ENCODE measurements around the gene PIK3R5.

Gene PIK3R5

DNA sequence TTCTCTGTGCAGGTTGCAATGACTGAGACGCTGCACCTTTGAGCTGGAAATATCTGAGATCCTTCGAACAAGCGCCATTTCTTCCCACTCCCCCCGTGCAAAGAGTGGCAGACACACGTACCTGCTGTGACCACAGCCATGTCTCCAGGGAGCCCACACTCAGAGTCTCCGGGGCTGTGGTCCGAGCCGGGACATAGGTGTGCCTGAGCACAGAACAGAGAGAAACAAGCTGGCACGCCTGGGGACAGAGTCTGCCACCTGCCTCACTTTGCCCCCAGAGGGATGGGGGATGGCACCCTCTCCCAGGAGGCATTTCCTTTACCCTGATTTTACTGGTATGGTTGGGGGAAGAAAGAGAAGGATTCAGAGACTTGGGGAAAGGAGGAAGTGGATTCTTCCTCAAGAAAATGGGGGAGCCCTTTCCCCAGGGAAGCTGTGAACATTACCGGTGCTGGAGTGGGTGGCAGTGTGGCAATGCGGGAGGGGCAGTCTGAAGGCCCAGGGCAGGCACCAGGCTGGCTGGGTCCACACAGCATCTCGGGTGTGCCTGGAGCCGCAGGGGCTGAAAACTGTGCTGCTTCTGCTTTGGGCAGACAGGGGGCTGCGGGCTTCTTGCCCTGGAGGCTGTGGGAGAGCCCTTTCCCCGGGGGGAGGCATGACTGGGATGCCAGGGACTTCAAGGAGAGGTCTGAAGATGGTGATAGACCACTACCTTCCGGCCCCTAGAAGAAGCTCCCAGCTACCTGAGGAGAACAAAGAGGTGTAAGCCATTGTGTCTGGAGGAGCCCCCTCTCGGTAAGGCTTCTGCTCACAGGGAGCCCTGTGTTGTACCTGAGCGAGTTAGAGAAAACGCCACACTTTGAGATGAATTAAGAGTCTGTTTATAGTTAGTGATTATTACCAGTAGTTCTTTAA is 91.4 kb downstream of the PIK3R5 start:
- DNase-seq (ENCODE audit: low read depth) = no peak

DNA sequence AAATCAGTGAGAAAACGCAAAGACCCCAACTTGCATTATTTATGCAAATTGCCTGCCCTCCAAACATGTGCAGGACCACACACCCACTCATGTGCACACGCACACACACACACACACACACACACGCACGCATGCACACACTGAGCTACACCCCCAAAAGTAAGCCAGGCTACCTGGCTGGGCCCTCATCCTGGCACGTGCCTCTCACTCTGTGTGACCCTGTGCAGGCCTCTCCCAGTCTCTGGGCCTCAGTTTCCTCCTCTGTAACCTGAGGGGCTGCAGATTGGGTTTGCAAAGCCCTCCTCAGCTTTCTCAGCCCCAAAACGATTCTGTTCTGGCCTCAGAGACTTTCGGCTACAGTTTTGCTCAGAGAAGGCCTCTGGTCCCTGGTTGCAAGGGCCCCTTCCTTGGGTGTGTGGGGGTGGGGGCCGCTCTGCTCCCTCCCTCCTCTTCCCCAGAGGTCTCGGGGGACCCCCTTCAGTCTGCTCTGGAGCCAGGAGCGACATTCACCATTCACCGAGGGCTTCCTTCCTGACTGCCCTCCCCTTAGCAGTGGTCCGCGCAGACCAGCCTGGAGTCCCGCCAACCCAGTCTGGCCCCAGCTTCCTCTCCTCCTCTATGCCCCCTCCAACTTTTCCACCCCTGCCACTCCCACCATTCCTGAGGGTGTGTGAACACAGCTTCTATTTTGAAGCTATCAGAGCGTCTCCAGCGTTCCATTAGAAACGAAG is 92.6 kb downstream of the PIK3R5 start:
- DNase-seq (ENCODE audit: low read depth) = no peak

DNA sequence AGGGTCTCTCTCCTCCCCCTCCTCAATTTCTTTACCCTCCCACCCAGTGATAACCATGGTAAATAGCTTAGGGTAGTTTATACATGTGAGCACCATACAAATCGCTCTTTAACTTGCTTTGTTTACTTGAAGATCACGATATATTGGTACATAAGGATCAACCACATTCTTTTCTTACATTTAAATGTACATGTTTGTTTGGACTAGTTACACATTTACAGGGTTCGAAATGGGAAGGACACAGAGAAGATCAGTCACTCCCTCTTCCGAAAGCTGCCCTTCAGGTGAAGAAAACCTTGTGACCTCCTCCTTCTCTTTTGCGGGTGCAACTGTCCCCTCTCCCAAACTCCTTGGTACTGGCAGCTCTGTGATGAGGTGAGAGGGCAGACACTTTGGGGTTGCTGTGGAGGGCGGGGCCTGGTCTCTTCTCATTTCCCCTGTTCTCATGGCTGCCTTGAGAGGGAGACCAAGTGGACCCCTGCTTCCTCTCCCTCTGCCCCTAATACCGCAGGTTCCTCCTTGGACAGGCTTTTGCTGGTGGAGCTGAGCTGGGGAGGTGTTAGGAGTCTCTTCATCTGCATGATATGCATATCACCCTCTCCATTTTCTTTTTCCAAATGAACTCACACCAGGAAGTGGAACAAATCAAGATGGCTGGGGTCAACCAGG is 93.3 kb downstream of the PIK3R5 start:
- no peak for DNase-seq (ENCODE audit: low read depth)

DNA sequence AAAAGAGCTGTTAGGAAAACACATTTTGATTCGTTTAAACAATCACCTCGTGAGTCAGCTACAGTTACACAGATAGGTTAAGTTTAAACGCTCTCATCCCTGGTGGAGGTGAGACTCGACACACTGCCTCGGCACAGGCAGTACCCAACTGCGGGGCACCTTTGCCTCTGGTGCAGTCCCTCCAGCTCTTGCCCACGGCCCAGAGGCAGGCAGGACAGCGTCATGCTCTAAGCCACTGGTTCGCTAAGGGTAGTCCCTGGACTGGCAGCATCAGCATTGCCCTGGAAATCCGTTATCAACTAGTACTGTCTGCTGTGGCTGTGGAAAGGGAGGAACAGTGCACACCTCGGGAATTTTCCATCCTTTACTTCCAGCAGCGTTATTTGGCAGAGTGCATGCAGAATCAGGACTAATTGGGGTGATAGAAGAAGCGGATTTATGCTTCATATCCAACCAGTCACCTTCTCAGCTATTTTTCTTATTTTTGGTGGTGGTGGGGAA is 94.4 kb downstream of the PIK3R5 start:
- DNase-seq (ENCODE audit: low read depth) = no peak

DNA sequence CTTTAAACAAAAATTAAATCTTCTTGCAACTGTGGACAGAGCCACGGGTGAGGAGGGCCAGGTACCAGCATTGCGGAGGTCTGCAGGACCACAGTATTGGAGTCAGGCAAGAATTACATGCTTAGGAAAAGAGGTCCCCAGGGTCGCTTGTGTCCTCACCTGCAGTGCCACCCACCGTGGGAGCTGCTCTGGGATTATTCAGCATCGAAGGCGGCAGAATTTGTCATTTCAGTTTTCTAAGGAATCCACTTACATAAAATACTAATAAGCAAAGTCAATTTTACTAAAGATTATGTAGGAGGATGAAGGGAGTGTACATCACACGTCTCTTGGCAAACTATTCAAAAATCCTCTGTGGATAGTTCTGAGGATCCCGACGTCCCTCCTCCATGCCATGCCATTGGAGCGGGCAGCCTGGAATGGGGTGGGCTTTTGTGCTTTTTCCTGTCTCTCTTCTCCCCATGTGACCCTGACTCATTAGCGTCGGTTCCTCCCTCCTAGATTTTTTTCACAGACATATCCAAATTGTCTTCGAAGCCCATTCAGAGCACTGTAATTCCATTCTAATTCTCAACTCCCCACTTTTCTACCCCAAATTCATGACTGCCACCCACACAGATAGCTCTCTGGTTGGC is 95.0 kb downstream of the PIK3R5 start:
- no peak for DNase-seq (ENCODE audit: low read depth)

DNA sequence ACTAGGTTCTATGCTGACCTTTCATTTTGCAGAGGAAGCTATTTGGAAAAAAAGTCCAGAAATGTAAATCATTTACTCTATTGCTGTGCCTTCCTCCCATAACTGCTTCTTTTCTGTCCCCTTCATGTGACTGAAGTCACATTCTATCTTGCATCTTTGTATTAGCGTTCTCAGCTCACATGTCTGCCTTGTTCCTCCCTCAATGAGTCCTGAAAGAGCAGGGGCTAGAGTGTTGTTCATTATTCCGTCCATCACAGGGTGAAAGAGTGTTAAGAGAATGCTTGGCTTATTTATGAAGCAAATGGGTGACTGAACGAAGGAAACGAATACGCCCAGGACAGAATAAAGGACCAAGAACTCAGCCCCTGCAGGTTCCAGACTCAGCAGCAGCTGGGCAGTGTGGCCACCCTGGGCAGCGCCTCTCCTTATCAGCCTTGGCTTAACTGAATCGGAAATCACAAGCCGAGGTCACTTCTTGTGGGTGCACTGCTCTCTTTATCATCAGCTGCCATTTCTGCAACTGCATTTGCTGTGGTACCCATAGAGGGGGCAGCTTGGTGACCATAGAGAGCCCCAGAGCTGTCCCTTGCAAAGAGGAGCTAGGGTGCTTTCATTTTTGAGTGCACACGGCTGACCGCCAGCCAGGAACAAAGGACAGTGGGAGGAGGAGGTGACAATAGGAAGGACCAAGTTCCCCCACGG is 96.2 kb downstream of the PIK3R5 start:
- DNase-seq (ENCODE audit: low read depth) = no peak

DNA sequence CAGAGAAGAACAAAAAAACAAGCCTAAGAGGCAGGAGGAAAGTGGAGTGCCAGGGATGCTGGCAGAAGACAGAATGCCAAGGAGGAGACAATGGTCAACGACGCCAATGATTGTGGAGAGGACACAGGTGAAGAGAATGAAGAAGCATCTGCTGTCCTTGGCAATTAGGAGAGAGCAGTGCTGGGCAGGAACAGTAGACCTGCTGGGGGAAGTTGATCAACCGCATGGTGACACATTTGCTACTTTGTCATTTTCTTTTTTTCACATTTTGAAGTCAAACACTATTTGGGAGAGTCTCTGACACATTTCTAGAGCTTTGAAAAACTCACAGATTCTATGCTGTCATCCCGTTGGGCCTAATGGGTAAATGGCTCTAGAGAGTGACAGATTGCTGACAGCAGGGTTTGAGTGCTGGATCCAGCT is 97.0 kb downstream of the PIK3R5 start:
- DNase-seq (ENCODE audit: low read depth) = no peak

DNA sequence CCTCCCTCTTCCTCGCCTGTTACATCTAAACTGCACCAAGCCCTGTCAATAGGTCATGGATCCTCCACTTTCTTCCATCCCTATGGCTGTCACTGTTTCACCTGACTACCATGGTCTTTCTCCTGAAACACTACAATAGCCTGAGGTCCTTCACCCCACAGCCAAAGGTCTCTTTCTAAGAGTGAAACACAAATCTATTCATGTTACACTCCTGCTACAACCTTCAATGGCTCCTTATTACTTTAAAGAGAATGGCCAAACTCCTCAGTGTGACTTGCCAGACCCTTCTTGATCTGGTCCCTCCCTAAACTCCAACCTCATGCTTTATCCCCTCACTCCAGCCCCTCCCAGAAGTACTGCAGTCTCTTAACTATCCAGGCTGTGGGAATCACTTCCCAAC is 97.4 kb downstream of the PIK3R5 start:
- no peak for DNase-seq (ENCODE audit: low read depth)

DNA sequence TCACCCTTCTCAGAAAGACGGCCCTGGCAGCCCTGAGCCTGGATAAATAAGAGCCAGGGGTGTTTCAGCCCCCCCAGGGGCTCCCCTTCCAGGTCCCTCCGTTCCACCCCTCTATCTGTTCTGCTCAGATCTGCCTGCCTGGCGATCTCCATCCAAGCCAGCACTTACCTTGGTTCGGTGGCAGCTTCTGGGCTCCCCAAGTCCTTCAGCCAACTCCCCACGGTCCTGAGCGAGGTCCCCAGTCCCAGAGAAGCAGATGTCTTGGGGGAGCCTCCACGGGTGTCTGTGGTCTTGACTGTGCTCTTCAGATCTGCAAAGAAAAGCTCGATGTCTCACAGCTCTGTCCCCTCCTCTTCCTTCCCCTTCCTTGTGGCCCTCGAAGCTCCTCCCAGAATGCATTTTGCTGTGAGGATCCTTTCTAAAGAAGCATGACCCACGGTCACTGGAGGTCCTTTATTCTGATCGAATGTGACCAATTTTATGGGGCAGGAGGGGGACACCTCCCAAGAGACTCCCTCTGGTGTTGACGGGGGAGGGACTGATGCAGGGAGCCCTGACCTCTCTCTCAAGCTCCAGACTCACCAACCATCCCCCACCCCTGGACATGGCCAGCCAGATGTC is 98.0 kb downstream of the PIK3R5 start, which contains the start of gene PIK3R6:
Gene PIK3R6 (minus strand): TSS at position 314 of the 621 bp plus-strand sequence. CDS start 17,880 bp downstream, outside the sequence.
- no peak for DNase-seq (ENCODE audit: low read depth)

DNA sequence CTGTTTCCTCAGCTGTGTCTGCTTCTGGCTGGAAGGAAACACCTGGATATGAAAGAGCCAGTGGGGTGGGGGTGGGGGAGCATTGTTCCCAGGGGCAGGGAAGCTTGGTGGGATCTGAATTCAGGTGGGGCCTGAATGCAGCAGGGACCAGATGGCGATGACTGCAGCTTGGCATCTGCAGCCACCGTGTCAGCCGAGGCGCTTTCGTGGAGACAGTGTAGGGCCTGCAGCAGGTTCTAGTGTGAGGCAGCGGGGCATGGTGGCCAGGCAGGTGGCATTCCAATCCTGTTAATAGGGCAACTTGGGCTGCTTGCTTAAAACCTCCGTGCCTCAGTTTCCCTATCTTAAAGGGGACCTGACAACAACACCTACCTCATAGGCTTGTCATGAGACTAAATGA is 99.7 kb downstream of the PIK3R5 start:
- DNase-seq (ENCODE audit: low read depth) = no peak

DNA sequence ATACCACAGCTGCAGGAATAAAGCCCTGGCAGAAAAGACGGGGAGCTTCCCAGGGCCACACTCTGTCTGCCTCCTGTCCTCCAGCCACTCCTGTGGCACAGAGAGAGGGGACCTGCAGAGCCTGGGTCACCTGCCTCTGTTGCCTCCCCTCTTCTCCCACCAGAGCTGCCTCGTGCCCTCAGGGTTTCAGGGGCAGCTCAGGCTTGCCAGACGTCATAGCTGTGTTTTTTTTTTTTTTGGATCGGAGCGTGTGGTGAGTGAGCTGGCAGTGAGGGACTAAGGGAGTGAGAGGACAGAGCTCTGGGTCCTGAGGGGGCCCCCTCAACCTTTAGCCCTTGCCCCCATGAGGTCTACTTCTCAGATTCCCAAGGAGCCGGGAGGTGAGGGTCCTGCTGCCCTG is 100.1 kb downstream of the PIK3R5 start:
- DNase-seq (ENCODE audit: low read depth) = no peak

DNA sequence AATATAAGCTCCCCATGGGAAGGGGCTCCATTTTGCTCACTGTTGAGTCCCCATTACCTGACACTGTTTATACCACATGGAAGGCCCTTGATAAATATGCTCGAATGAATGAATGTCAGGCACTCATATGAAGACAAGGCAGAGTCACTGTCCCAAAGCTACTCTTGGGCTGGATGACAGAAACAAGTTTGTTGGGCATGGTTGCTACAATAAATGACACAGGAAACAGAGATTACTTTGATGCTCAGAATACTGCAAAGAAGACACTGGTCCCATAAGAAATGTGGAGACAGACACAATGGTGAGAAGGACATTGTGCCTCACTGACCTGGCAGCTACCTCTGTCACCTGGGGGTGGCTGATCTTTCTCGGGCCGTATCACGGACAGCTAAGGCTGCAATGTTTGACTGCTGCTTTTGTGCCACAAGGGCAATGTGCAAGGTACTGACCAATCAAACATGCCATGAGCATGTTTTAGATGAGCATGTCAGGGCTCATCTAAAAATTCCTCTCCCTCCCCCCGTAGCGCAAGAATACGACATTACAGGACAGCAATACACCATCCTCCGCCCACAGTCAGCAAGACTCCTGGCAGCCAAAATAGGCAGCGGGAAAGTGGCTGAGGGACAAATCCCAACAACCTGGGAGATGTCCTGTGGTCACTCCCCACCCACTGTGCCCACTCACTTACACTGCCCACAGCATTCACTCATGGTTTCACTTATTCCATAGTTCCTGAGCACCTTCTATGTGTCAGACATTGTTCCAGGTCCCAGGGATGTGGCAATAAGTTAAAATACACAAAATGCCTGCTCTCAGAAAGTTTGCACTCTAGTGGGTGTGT is 103.1 kb downstream of the PIK3R5 start:
- no peak for DNase-seq (ENCODE audit: low read depth)

DNA sequence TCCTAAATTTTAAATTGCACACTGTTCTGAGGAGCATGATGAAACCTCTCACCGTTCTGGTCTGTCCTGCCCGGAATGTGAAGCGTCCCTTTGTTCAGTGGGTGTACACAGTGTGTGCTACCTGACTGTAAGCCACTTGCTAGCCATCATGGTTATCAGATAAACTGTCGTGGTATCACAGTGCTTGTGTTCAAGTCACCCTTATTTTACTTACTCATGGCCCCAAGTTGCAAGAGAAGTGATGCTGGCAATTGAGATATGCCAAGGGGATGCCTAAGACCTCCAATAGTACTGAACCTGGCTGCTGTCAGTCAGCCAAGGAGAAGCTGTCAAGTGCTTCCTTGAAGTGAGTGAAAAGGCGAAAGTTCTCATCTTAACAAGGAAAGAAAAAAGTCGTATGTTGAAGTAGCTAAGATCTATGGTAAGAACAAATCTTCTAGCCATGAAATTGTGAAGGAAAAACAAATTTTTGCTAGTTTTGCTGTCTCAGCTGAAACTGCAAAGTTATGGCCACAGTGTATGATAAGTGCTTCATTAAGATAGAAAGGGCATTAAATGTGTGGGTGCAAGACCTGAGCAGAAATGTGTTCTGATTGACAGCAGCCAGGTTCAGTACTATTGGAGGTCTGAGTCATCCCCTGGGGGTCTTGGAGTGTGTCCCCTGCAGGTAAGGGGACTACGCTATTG is 103.9 kb downstream of the PIK3R5 start:
- DNase-seq (ENCODE audit: low read depth) = no peak

DNA sequence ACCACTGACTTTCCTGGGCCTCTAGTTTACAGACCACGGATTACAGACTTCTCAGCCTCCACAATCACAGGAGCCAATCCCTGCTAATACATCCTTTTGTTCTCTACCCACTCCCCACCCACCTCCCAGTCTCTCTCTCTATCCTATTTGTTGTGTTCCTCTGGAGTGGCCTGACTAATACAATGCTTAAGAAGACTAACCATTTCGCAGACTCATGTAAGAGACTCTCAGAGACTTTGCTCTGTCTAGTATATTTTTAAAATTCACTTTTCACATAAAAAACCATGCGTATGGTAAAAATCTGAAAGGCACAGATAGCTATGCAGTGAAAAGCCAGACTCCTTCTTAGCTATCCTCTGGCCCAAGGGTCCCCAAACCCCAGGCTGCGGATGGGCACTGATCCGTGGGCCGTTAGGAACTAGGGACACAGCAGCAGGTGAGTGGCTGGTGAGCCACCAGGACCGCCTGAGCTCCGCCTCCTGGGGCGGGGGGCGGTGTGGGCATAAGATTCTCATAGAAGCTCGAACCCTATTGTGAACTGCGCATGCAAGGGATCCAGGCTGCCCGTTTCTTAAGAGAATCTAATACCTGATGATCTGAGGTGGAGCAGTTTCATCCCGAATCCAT is 105.6 kb downstream of the PIK3R5 start:
- DNase-seq (ENCODE audit: low read depth) = no peak

DNA sequence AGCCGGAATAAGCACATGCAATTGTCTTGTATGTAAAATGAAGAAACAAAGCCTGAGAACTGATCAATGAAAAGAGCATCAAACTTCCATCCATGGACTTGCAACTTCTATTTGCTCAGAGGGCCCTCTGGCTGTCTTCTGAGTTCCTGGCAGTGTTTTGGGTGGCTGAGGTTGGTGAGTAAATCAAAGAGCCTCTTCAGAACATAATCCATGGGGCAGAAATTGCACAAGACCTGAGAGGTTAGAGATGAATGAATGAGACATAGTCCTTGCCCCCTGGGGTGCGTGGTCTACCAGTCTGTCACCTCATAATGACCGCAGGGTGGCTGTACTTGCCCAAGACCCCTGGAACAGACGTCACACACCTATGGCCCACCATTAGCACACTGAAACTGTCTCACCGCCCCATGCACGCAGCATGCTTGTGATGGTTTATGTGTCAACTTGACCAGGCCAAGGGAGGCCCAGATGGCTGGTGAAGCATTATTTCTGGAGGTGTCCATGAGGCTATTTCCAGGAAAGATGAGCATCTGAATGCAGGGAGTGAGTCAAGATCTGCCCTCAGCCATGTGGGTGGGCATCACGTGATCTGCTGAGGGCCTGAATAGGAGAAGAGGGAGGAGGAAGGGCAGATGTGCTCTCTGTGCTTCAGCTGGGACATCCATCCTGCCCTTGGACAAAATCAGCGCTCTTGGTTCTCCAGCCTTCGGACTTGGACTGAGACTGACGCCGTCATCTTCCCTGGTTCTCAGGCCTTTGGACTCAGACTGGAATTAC is 106.3 kb downstream of the PIK3R5 start:
- DNase-seq (ENCODE audit: low read depth) = no peak

DNA sequence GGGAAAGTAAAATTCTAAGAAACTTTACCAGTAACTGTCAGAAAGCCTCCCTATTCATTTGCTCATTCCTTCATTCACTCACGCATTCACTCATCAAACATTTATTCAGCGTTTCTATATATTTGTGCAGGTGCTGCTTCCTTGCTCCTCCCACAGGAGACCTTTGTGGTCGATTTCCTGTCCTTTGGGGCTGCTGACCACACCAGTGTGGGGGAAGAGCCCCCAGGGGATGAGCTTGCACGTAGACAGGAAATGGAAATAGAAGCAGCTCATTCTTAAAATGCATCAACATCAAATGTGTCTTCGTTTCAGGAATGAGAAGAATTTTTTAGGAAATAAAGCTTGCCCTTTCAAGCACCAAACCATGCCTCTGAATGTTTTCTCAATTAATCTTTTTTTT is 107.6 kb downstream of the PIK3R5 start:
- peak; percentile 7 for DNase-seq (ENCODE audit: low read depth)

DNA sequence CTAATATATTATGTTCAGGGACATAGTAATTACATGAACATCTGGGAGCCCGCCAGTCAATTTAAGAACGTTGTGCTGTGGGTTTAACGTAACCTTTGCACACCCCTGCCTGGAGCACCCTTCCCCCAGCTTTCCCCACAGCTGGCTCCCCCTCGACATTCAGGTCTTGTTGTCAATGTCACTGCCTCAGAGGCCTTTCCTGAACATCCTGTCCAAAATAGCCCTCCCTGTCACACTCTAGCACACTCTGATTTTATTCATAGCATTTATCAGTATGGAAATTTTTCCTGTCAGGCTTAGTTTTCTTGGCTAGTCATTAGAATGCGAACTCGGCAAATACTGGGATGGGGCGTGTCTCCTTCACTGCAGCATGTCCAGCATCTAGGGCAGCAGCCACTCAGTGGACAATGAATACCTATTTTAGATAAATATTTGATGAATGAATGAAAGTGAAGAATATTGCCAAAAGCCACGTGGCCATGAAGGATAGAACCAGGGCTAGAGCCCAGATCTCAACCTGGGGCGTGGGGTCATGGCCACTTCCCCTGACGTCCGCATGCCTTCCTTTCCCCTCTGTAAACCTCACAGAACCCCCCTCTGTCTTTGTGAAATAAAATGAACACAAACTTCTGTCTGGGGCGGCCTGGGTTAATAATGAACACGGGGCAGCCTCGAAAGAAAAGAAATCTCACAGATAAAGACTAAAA is 108.5 kb downstream of the PIK3R5 start:
- DNase-seq (ENCODE audit: low read depth) = no peak
